B cell (primary cell): Measurements from ENCODE around the gene BOC.

Experiments
- CTCF ChIP-seq: fragments of 200-600 bp; IDR thresholded peaks from one replicate; pipeline ENCODE4 v1.8.0; 2022; ENCODE audit warnings: antibody characterized with exemption, mild to moderate bottlenecking
- EZH2 ChIP-seq: IDR thresholded peaks from 2 replicates; pipeline ENCODE4 v1.6.1; 2012; ENCODE audit warnings: borderline replicate concordance, low read depth, mild to moderate bottlenecking, moderate library complexity, low read length; ENCODE audit not compliant: insufficient read depth, poor library complexity, severe bottlenecking

GRCh38 chr3:113177526-113177925 is 33.8 kb upstream of the BOC start:
- TF ChIP-seq CTCF (no peak), EZH2 (no peak)
